Neuronal stem cell (in vitro differentiated cells): Measurements from ENCODE around the gene VWA1.
"Not testable (repeated sequence)": the region's sequence is repeated elsewhere in the genome, so short reads cannot be mapped to it uniquely, and the experiment has no call there.

Experiments used
- DNase-seq: peaks from one replicate; pipeline ENCODE4 v3.0.0-alpha.2; 2013; ENCODE audit warnings: low spot score
- H2AFZ ChIP-seq: one replicate; pipeline ENCODE4 v1.6.1; 2013; ENCODE audit warnings: mild to moderate bottlenecking, low read length, inconsistent platforms
- H2AK5ac ChIP-seq: 2 replicates; pipeline ENCODE4 v1.6.1; 2013; ENCODE audit warnings: low read depth, mild to moderate bottlenecking, inconsistent platforms, low read length, moderate library complexity, mixed read lengths
- H2BK120ac ChIP-seq: 2 replicates; pipeline ENCODE4 v1.6.1; 2013; ENCODE audit warnings: low read depth, mild to moderate bottlenecking, inconsistent platforms, low read length, moderate library complexity, mixed read lengths
- H2BK12ac ChIP-seq: one replicate; pipeline ENCODE4 v1.6.1; 2013; ENCODE audit warnings: low read length, inconsistent platforms
- H2BK15ac ChIP-seq: 2 replicates; pipeline ENCODE4 v1.6.1; 2013; ENCODE audit warnings: mild to moderate bottlenecking, low read length, inconsistent platforms, mixed read lengths
- H2BK5ac ChIP-seq: one replicate; pipeline ENCODE4 v1.6.1; 2013; ENCODE audit warnings: inconsistent platforms, mild to moderate bottlenecking, low read length, moderate library complexity
- H3K14ac ChIP-seq: one replicate; pipeline ENCODE4 v1.6.1; 2013; ENCODE audit warnings: low read length, inconsistent platforms
- H3K18ac ChIP-seq: 2 replicates; pipeline ENCODE4 v1.6.1; 2013; ENCODE audit warnings: low read length, inconsistent platforms
- H3K23ac ChIP-seq: 2 replicates; pipeline ENCODE4 v1.6.1; 2013; ENCODE audit warnings: low read depth, mild to moderate bottlenecking, mixed read lengths, low read length, inconsistent platforms; ENCODE audit not compliant: poor library complexity
- H3K27ac ChIP-seq: replicated peaks from 3 replicates; pipeline ENCODE4 v1.5.1; 2013; ENCODE audit warnings: low read length, inconsistent platforms
- H3K27me3 ChIP-seq, 3 experiments: 2 replicates each; pipeline ENCODE4 v1.6.1; 2013; ENCODE audit warnings: low read length in 3 of 3, mild to moderate bottlenecking in 2 of 3, inconsistent platforms in 1 of 3, low read depth in 1 of 3, mixed read lengths in 1 of 3, moderate library complexity in 1 of 3; ENCODE audit not compliant: control insufficient read depth in 3 of 3, insufficient read depth in 3 of 3
- H3K36me3 ChIP-seq, 2 donors: replicated peaks in 1 of 2; 2 replicates each; pipeline ENCODE4 v1.6.1; 2013; ENCODE audit warnings: low read length in 2 of 2; ENCODE audit not compliant: control insufficient read depth in 2 of 2, insufficient read depth in 2 of 2
- H3K4ac ChIP-seq: 2 replicates; pipeline ENCODE4 v1.6.1; 2013; ENCODE audit warnings: inconsistent platforms, mild to moderate bottlenecking, low read length, moderate library complexity
- H3K4me1 ChIP-seq, 2 donors: 1 replicate in 1 of 2; 2 replicates in 1 of 2; pipeline ENCODE4 v1.6.1; 2013; ENCODE audit warnings: low read length in 2 of 2, low read depth in 1 of 2; ENCODE audit not compliant: control insufficient read depth in 2 of 2, insufficient read depth in 1 of 2
- H3K4me2 ChIP-seq: one replicate; pipeline ENCODE4 v1.6.1; 2013; ENCODE audit warnings: mild to moderate bottlenecking, low read length, inconsistent platforms; ENCODE audit not compliant: insufficient read depth, poor library complexity, severe bottlenecking
- H3K4me3 ChIP-seq, 2 donors: 2 replicates each; pipeline ENCODE4 v1.5.1; 2013; ENCODE audit warnings: low read length in 2 of 2, mild to moderate bottlenecking in 2 of 2, inconsistent platforms in 1 of 2, moderate library complexity in 1 of 2
- H3K79me1 ChIP-seq: one replicate; pipeline ENCODE4 v1.6.1; 2013; ENCODE audit warnings: low read depth, mild to moderate bottlenecking, inconsistent platforms, low read length, moderate library complexity
- H3K9ac ChIP-seq: one replicate; pipeline ENCODE4 v1.6.1; 2013; ENCODE audit warnings: mild to moderate bottlenecking, low read depth, low read length, inconsistent platforms; ENCODE audit not compliant: poor library complexity
- H3K9me3 ChIP-seq, 2 donors: replicated peaks in 1 of 2; 2 replicates each; pipeline versions ENCODE3 to v1.6.1; 2013; ENCODE audit warnings: low read length in 2 of 2, mild to moderate bottlenecking in 2 of 2, inconsistent platforms in 1 of 2, low read depth in 1 of 2, mixed read lengths in 1 of 2, moderate library complexity in 1 of 2; ENCODE audit not compliant: control insufficient read depth in 2 of 2, insufficient read depth in 1 of 2
- H4K8ac ChIP-seq: one replicate; pipeline ENCODE4 v1.6.1; 2013; ENCODE audit warnings: low read depth, mild to moderate bottlenecking, inconsistent platforms, low read length, moderate library complexity
- H4K91ac ChIP-seq: one replicate; pipeline ENCODE4 v1.6.1; 2013; ENCODE audit warnings: low read length, low read depth, mild to moderate bottlenecking, inconsistent platforms; ENCODE audit not compliant: poor library complexity
- WGBS, 2 donors: extraction: QIAGEN DNeasy Blood & Tissue Kit; methylation state at CpG; one replicate each; pipeline ENCODE4 v1.1.7; 2013; ENCODE audit warnings: missing lambda C conversion rate in 2 of 2, mixed read lengths in 1 of 2; ENCODE audit not compliant: insufficient read length in 2 of 2, insufficient replicate concordance in 1 of 2; ENCODE audit errors: extremely low coverage in 2 of 2; 5-methylcytosine and 5-hydroxymethylcytosine counted together

Gene VWA1

DNA sequence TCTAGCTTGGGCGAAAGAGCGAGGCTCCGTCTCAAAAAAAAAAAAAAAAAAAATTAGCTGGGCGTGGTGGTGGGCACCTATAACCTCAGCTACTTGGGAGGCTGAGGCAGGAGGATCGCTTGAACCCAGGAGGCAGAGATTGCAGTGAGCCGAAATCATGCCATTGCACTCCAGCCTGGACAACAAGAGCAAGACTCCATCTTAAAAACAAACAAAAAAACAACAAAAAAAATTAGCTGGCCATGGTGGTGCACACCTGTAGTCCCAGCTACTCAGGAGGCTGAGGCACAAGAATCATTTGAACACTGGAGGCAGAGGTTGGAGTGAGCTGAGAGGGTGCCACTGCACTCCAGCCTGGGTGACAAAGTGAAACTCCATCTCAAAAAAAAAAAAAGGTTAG is 6.5 kb upstream of the VWA1 start:
- not testable (repeated sequence) for H3K18ac ChIP-seq, H2BK120ac ChIP-seq, H3K14ac ChIP-seq, H3K23ac ChIP-seq, H3K4ac ChIP-seq, H2AFZ ChIP-seq, H3K27me3 ChIP-seq, H3K4me2 ChIP-seq, H2AK5ac ChIP-seq, H3K9ac ChIP-seq, H2BK12ac ChIP-seq, H3K4me3 ChIP-seq, H3K79me1 ChIP-seq, H3K27ac ChIP-seq, H3K9me3 ChIP-seq, H3K36me3 ChIP-seq, DNase-seq, H4K8ac ChIP-seq, H2BK5ac ChIP-seq, H2BK15ac ChIP-seq, H4K91ac ChIP-seq
- H3K4me1 ChIP-seq, result peaks cover 38 to 56% of the 10 kb centered on the region in 2 donors
- WGBS, 2 donors, result no CpG with 5 or more reads among the region's 6 CpGs

DNA sequence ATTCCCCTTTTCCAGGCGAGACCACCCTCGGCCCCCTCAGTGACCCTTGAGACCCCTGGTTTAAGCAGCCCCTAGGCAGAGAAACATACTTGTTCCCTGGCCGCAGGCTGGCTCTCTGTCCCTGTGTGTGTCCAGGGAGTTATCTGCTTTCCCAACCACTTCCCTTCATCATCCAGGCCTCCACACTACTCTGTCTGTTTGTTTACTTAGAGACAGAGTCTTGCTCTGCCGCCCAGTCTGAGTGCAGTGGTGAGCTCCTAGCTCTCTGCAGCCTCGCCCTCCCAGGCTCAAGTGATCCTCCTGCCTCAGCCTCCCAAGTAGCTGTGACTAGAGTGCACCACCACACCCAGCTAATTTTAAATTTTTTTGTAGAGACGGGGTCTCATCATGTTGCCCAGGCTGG is 5.8 kb upstream of the VWA1 start:
- Histone ChIP-seq H2BK5ac (no peak overlapping the region), H3K4me1 (peaks cover 45 to 62% of the 10 kb centered on the region in 2 donors), H3K14ac (no peak overlapping the region), H3K27me3 (peaks cover 0 to 1% (median 0%) of the 10 kb centered on the region in 3 experiments), H3K4me2 (no peak overlapping the region), H3K79me1 (peaks cover 1% of the 10 kb centered on the region), H2AFZ (no peak overlapping the region), H2BK12ac (no peak overlapping the region), H2AK5ac (peak overlapping the region; percentile 66), H2BK15ac (no peak overlapping the region), H4K8ac (no peak overlapping the region), H3K4ac (no peak overlapping the region), H3K27ac (no peak overlapping the region), H2BK120ac (no peak overlapping the region), H3K9ac (no peak overlapping the region), H3K9me3 (peaks cover 0 to 3% of the 10 kb centered on the region in 2 donors), H3K18ac (peak overlapping the region; percentile 45), H3K36me3 (no peaks in the 10 kb centered on the region), H4K91ac (no peak overlapping the region), H3K4me3 (no peak overlapping the region), H3K23ac (no peak overlapping the region)
- no CpG with 5 or more reads among the region's 6 CpGs for WGBS, 2 donors
- DNase-seq, result no peak

DNA sequence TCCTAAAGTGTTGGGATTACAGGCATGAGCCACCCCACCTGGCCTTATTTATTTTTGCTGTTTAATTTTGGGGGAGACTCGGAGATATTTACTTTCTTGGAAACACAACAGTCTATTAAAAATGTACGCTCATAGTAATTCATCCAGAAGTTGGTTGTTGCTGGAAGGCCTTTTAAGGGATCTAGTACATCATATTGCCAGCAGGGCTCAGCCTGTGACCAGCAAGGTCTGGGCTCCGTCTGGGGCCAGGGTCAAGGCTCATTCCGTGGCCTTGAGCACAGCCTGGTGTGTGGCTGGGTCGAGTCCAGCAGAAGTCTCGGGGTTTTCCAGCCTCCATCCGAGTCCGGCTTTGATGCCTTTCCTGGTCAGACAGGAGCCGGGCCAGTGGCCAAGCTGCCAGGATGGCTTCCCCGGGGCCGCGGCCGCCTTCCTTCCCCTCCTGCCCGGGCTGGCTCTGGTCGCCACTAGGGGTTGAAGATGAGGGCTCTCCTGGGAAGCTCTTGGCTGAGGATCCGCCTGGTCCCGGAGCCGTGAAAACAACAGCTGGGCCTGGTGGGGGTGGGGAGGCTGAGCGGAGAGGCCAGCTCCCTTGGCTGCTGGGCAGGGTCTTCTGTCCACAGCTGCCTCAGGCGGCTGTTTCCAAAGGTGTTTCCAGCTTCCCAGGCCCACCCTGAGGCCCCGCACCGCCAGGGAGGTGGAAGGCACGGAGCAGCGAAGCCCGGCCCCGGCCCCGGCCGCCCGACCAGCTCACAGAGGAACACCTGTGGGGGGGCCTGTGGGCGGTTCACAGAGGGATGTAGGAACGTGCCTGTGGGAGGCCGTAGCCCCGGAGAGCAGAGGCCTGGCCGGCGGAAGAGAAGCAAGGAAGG is 5.1 kb upstream of the VWA1 start:
- no peak overlapping the region for H3K4ac ChIP-seq
- WGBS, 2 donors, result no CpG with 5 or more reads among the region's 35 CpGs
- peak overlapping the region; percentile 68 for H2BK15ac ChIP-seq
- peaks cover 1% of the 10 kb centered on the region for H3K79me1 ChIP-seq
- no peak overlapping the region for H2BK12ac ChIP-seq
- H3K27ac ChIP-seq, result no peak overlapping the region
- H2AFZ ChIP-seq, result peak overlapping the region; percentile 64
- H3K9me3 ChIP-seq, result peaks cover 0 to 3% of the 10 kb centered on the region in 2 donors
- peaks cover 51 to 67% of the 10 kb centered on the region in 2 donors for H3K4me1 ChIP-seq
- peaks cover 0 to 8% (median 0%) of the 10 kb centered on the region in 3 experiments for H3K27me3 ChIP-seq
- H2AK5ac ChIP-seq, result peak overlapping the region; percentile 98
- H3K14ac ChIP-seq, result peak overlapping the region; percentile 33
- no peak overlapping the region for H3K23ac ChIP-seq
- no peaks in the 10 kb centered on the region for H3K36me3 ChIP-seq
- no peak overlapping the region for H3K4me2 ChIP-seq
- H3K18ac ChIP-seq, result peak overlapping the region; percentile 89
- H3K4me3 ChIP-seq, result no peak overlapping the region
- peak overlapping the region; percentile 48 for H2BK120ac ChIP-seq
- no peak overlapping the region for H3K9ac ChIP-seq
- no peak overlapping the region for H4K91ac ChIP-seq
- no peak for DNase-seq
- H2BK5ac ChIP-seq, result no peak overlapping the region
- H4K8ac ChIP-seq, result no peak overlapping the region
